Gastroesophageal sphincter (tissue), 4 donors: Measurements from ENCODE around the gene THSD4. TPM values are rescaled to one million over a fixed set of nuclear protein-coding genes. Genes with fewer than 3 reads are reported as not detected.

Experiments used
- ATAC-seq: fragments of 150-250 bp; one replicate; pipeline ENCODE4 v1.9.1; 2016; ENCODE audit warnings: mild to moderate bottlenecking, moderate library complexity
- H3K27ac ChIP-seq, 4 donors: fragments of 200-600 bp; sonication (generic) in 3 of 4; 1 replicate in 3 of 4; 2 replicates in 1 of 4; pipeline ENCODE4 v1.5.1; 2016 to 2019
- H3K27me3 ChIP-seq: fragments of 200-600 bp; sonication (generic); one replicate; pipeline ENCODE4 v1.5.1; 2019
- H3K36me3 ChIP-seq, 2 donors: fragments of 200-600 bp; sonication (generic); one replicate each; pipeline ENCODE4 v1.5.1; 2019; ENCODE audit warnings: control low read depth in 1 of 2
- H3K4me1 ChIP-seq, 3 donors: fragments of 200-600 bp; sonication (generic); 1 replicate in 2 of 3; 2 replicates in 1 of 3; pipeline ENCODE4 v1.5.1; 2016 to 2019; ENCODE audit warnings: control low read depth in 2 of 3
- H3K4me3 ChIP-seq, 2 donors: fragments of 200-600 bp; sonication (generic); one replicate each; pipeline ENCODE4 v1.5.1; 2019; ENCODE audit warnings: mild to moderate bottlenecking in 1 of 2, moderate library complexity in 1 of 2
- H3K9me3 ChIP-seq, 3 donors: fragments of 200-600 bp; sonication (generic); one replicate each; pipeline ENCODE4 v1.5.1; 2017 to 2019; ENCODE audit warnings: control low read depth in 2 of 3
- EP300 ChIP-seq: sonication (generic); formaldehyde crosslinking; IDR thresholded peaks from one replicate; pipeline ENCODE4 v1.6.1; 2017; ENCODE audit warnings: antibody characterized with exemption, mild to moderate bottlenecking
- POLR2A ChIP-seq, 2 donors: fragments of 450-650 bp; IDR thresholded peaks; one replicate each; pipeline ENCODE4 v1.6.1; 2017; ENCODE audit warnings: antibody characterized with exemption in 2 of 2, mild to moderate bottlenecking in 2 of 2, moderate library complexity in 1 of 2
- POLR2AphosphoS5 ChIP-seq: sonication (generic); formaldehyde crosslinking; IDR thresholded peaks from one replicate; pipeline ENCODE4 v1.6.1; 2017; ENCODE audit warnings: antibody characterized with exemption
- WGBS, 2 donors: methylation state at CpG; one replicate each; pipeline ENCODE4 v1.1.5; 2018; ENCODE audit warnings: low coverage in 1 of 2; 5-methylcytosine and 5-hydroxymethylcytosine counted together
- total RNA-seq, 4 donors: library from RNA; depleted of rRNA; stranded (reverse); fragments of >200 nt; gene quantifications; one replicate each; pipeline ENCODE4 v1.1.0, GENCODE V29; 2016
- TF ChIP-seq, protein P1 (sequence below), 4 experiments: fragments of 200-600 bp in 2 of 4; fragments of 450-650 bp in 2 of 4; sonication (generic) in 1 of 4; IDR thresholded peaks; one replicate each; pipeline ENCODE4 v1.5.1; 2017 to 2019; ENCODE audit warnings: antibody characterized with exemption in 4 of 4, mild to moderate bottlenecking in 2 of 4, moderate library complexity in 2 of 4

Gene THSD4
- total RNA-seq, 4 donors from 2014 or later, result 4.6 to 28.5 (median 17.6) TPM

DNA sequence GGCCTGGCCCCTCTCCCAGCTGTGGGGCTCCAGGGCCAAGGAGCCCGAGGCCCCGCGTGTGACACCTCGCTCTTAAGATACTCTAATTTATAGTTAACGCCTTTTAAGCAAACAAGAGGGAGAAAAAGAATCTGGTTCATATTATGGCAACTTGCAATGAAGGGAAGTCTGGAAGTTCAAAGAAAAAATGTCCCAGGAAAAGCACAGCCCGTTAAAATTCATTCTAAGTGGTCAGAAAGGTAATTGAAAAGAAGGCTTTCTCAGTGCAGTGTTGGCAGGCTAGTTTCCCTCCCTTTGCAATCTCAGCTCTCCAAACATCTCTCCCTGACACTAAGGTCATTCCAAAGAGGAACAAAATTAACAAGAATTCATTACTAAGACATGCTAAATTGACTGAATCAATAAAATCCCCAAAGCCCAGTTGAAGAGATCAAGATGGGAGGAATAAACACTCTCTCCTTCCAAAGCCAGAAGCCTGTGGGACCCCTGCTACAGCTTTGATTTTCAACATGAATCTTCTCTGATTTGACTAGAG lies 339.3 kb downstream of the THSD4 start:
- WGBS, 2 donors, result 43 to 55% methylated on average over 1 to 4 of the region's 6 CpGs
- ATAC-seq, result no peak

DNA sequence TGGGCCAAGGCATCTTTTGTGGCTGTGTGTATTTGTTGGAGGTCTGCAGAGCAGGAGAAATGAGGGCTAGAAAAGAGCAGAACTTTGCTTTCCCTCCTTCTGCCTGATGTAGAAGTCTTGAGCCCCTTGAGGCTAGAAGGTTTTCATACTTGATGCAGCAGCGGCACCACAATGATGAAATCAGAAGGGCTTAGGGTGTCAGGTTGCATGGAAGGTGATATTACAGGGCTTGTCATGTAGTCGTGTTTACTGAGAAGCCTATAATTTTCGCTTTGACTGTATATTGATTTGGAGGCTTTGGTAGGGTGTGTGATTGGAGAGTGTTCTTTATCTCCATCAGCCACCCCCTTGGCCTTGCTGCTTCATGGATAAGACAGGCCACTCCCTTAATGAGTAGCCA lies 339.8 kb downstream of the THSD4 start:
- 64 to 87% methylated on average over 2 to 3 of the region's 3 CpGs for WGBS, 2 donors
- H3K4me3 ChIP-seq, result no peak overlapping the region
- no peaks in the 10 kb centered on the region for H3K9me3 ChIP-seq
- ATAC-seq, result no peak
- peaks cover 0 to 6% (median 0%) of the 10 kb centered on the region in 3 donors for H3K4me1 ChIP-seq
- TF ChIP-seq POLR2AphosphoS5 (no peak), EP300 (no peak), POLR2A (IDR thresholded peaks at IDR 0.05) (no peak)
- TF ChIP-seq, protein P1, sequence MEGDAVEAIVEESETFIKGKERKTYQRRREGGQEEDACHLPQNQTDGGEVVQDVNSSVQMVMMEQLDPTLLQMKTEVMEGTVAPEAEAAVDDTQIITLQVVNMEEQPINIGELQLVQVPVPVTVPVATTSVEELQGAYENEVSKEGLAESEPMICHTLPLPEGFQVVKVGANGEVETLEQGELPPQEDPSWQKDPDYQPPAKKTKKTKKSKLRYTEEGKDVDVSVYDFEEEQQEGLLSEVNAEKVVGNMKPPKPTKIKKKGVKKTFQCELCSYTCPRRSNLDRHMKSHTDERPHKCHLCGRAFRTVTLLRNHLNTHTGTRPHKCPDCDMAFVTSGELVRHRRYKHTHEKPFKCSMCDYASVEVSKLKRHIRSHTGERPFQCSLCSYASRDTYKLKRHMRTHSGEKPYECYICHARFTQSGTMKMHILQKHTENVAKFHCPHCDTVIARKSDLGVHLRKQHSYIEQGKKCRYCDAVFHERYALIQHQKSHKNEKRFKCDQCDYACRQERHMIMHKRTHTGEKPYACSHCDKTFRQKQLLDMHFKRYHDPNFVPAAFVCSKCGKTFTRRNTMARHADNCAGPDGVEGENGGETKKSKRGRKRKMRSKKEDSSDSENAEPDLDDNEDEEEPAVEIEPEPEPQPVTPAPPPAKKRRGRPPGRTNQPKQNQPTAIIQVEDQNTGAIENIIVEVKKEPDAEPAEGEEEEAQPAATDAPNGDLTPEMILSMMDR (IDR thresholded peaks at IDR 0.05), result no peak
- no peaks in the 10 kb centered on the region for H3K27me3 ChIP-seq
- no peaks in the 10 kb centered on the region for H3K36me3 ChIP-seq
- H3K27ac ChIP-seq, result no peak overlapping the region

More for the DNA sequence above, 339.3 kb downstream of the THSD4 start:
- H3K27ac ChIP-seq, result no peak overlapping the region
- TF ChIP-seq POLR2A (IDR thresholded peaks at IDR 0.05) (no peak), POLR2AphosphoS5 (no peak), EP300 (no peak)
- TF ChIP-seq, protein P1 (IDR thresholded peaks at IDR 0.05), result no peak
- no peaks in the 10 kb centered on the region for H3K27me3 ChIP-seq
- no peak overlapping the region for H3K4me3 ChIP-seq
- no peaks in the 10 kb centered on the region for H3K9me3 ChIP-seq
- peaks cover 0 to 6% (median 0%) of the 10 kb centered on the region in 3 donors for H3K4me1 ChIP-seq
- H3K36me3 ChIP-seq, result no peaks in the 10 kb centered on the region

DNA sequence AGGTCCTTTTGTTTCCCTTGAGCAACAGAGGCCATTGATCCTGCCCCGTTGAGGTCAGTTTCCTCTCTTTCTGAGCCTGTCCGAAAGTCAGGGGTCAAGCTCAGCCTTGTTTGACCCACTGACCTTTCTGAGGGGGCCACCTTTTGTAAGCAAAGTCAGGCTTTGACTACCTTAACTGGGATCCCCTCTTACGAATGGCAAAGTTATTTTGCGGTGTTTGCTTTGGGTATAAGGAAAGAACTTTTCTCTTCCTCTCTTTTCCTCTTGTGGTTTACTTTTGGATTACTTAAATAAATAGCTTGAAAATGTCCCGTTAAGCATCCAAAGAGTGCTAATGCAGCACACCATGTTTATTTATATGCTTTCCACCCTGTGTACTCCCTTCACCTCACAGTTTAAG lies 340.6 kb downstream of the THSD4 start:
- Histone ChIP-seq H3K27ac (no peak overlapping the region), H3K4me3 (no peak overlapping the region), H3K9me3 (no peaks in the 10 kb centered on the region), H3K36me3 (no peaks in the 10 kb centered on the region), H3K27me3 (no peaks in the 10 kb centered on the region), H3K4me1 (peaks cover 0 to 6% (median 0%) of the 10 kb centered on the region in 3 donors)
- no peak for ATAC-seq
- WGBS, 2 donors, result 71 to 73% methylated on average over 1 to 5 of the region's 5 CpGs
- TF ChIP-seq POLR2A (IDR thresholded peaks at IDR 0.05), result no peak
- TF ChIP-seq POLR2AphosphoS5, result no peak

DNA sequence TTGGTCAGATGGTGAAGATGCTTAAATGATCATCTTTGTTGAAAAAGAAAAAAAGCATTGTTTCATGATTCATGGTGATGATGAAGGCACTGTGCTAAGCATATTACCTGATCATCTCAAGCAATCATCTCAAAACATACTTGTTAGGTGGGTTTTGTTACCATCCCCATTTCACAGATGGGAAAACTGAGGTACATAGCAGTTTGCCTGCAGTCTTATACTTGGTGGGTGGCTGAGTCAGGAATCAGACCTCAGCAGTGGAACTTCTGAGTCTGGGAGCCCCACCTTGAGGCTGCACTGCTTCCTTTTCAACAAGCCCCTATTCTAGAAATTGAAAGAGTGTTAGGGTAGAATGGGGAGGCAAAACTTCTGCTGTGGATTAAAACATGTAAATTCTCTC lies 341.1 kb downstream of the THSD4 start:
- no peak for ATAC-seq
- no peaks in the 10 kb centered on the region for H3K36me3 ChIP-seq
- no peak overlapping the region for H3K4me3 ChIP-seq
- no peak overlapping the region for H3K27ac ChIP-seq
- H3K9me3 ChIP-seq, result no peaks in the 10 kb centered on the region
- H3K27me3 ChIP-seq, result no peaks in the 10 kb centered on the region
- peaks cover 0 to 6% (median 0%) of the 10 kb centered on the region in 3 donors for H3K4me1 ChIP-seq
- no peak for TF ChIP-seq EP300
- TF ChIP-seq, protein P1 (IDR thresholded peaks at IDR 0.05), result no peak
- TF ChIP-seq POLR2AphosphoS5, result no peak

DNA sequence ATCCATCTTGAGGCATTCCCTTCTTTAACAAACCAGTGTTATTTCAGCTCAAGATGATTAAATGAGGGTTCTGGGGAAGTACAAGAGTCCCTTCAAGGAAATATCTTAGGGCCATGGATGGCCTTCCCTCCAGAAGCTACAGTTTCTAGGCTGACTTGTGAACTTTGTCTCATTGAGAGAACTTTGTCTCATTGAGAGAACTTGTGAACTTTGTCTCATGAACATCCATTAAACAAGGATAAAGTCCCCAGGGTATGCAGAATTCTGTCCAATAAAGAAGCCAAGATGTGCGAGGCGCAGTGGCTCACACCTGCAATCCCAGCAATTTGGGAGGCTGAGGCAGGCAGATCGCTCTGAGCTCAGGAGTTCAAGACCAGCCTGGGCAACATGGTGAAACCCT lies 341.5 kb downstream of the THSD4 start:
- 90 to 97% methylated on average over 2 to 3 of the region's 3 CpGs for WGBS, 2 donors

More for the DNA sequence above, 341.5 kb downstream of the THSD4 start:
- H3K4me3 ChIP-seq, result no peak overlapping the region
- H3K9me3 ChIP-seq, result no peaks in the 10 kb centered on the region
- no peak overlapping the region for H3K27ac ChIP-seq
- TF ChIP-seq EP300, result no peak
- TF ChIP-seq, protein P1 (IDR thresholded peaks at IDR 0.05), result no peak
- TF ChIP-seq POLR2A (IDR thresholded peaks at IDR 0.05), result no peak
- no peak for TF ChIP-seq POLR2AphosphoS5
- no peaks in the 10 kb centered on the region for H3K36me3 ChIP-seq
- no peaks in the 10 kb centered on the region for H3K27me3 ChIP-seq
- no peak for ATAC-seq
- H3K4me1 ChIP-seq, result peaks cover 0 to 6% (median 0%) of the 10 kb centered on the region in 3 donors
